Peyer's patch (tissue), 4 donors: Measurements from ENCODE around the gene AKAP12.

Experiments
- CTCF ChIP-seq, 6 experiments: fragments of 450-650 bp in 4 of 6; fragments of 200-600 bp in 2 of 6; sonication (generic) in 1 of 6; IDR thresholded peaks; one replicate each; pipeline ENCODE4 v1.5.1; 2017 to 2019; ENCODE audit warnings: antibody characterized with exemption in 6 of 6, mild to moderate bottlenecking in 3 of 6, moderate library complexity in 1 of 6
- POLR2A ChIP-seq, 2 donors: fragments of 450-650 bp; IDR thresholded peaks; one replicate each; pipeline ENCODE4 v1.5.1; 2017; ENCODE audit warnings: antibody characterized with exemption in 2 of 2, mild to moderate bottlenecking in 2 of 2, moderate library complexity in 2 of 2

- no peak for TF ChIP-seq CTCF (IDR thresholded peaks at IDR 0.05)
- no peak for TF ChIP-seq POLR2A (IDR thresholded peaks at IDR 0.05)
These were observed at the start of gene AKAP12 for GRCh38 chr6:151239603-151240035.
